Hematopoietic multipotent progenitor cell treated with erythropoietin and hydrocortisone succinate and interleukin-3 and kit ligand, for 4 days (in vitro differentiated cells): ENCODE data around the gene NUP210L.
"Not testable (repeated sequence)": the region's sequence is repeated elsewhere in the genome, so short reads cannot be mapped to it uniquely, and the experiment has no call there.

Experiments
- DNase-seq: peaks from one replicate; pipeline ENCODE4 v3.0.0-alpha.2; 2015

NUP210L gene

GRCh38 chr1:154094411-154094810 is 60.5 kb downstream of the NUP210L start:
- DNase-seq = no peak

DNA sequence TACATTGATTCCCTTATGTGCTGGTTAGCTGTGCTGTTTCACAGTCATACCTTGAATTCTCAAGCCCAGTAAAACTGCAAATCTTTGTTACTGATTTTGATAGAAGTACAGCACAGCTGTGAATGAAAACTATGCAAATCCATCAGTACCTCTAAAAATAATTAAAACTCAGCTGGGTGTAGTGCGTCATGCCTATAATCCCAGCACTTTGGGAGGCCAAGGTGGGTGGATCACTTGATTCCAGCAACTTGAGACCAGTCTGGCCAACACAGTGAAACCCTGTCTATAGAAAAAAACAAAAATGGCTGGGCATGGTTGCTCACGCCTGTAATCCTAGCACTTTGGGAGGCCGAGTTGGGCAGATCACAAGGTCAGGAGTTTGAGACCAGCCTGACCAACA is 61.2 kb downstream of the NUP210L start:
- DNase-seq = no peak

- no peak for DNase-seq
Measured at GRCh38 chr1:154091706-154092105, 63.2 kb downstream of the NUP210L start.

- DNase-seq = no peak
Measured at GRCh38 chr1:154087574-154087973, 67.3 kb downstream of the NUP210L start.

DNA sequence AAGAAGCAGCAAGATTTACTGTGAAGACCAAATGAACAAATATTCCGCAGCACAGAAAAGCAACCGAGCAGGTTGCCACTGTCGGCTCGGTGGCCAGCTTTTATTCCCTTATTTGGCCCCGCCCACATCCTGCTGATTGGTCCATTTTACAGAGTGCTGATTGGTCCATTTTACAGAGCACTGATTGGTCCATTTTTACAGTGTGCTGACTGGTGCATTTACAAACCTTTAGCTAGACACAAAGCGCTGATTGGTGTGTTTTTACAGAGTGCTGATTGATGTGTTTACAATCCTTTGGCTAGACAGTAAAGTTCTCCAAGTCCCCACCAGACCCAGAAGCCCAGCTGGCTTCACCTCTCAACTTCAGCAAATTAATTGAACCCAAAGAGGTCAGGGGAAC is 71.8 kb downstream of the NUP210L start:
- DNase-seq = not testable (repeated sequence)

GRCh38 chr1:154081386-154082126 is 73.3 kb downstream of the NUP210L start:
- DNase-seq = no peak

GRCh38 chr1:154076413-154076812 is 78.5 kb downstream of the NUP210L start:
- DNase-seq = no peak

DNA sequence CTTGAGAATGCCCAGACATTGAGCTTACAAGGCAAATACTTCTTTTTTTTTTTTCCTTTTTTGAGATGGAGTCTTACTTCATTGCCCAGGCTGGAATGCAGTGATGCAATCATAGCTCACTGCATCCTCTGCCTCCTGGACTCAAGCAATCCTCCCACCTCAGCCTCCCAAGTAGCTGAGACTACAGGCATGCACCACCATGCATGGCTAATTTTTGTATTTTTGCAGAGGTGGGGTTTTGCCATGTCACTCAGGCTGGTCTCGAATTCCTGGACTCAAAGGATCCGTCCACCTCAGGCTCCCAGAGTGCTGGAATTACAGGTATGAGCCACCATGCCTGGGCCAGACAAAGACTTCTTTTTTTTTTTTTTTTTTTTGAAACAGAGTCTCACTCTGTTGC is 79.1 kb downstream of the NUP210L start:
- DNase-seq = no peak

- no peak for DNase-seq
Measured at GRCh38 chr1:154062309-154062708, 92.6 kb downstream of the NUP210L start.

DNA sequence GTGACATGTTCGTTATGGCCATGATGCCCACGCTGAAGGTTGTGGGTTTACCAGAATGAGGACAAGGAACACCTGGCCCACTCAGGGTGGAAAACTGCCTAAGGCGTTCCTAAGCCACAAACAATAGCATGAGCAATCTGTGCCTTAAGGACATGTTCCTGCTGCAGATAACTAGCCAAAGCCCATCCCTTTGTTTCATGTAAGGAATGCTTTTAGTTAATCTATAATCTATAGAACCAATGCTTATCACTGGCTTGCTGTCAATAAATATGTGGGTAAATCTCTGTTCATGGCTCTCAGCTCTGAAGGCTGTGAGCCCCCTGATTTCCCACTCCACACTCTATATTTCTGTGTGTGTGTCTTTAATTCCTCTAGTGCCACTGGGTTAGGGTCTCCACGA is 107.4 kb downstream of the NUP210L start:
- DNase-seq = not testable (repeated sequence)

GRCh38 chr1:154033697-154034096 is 121.2 kb downstream of the NUP210L start:
- not testable (repeated sequence) for DNase-seq

DNA sequence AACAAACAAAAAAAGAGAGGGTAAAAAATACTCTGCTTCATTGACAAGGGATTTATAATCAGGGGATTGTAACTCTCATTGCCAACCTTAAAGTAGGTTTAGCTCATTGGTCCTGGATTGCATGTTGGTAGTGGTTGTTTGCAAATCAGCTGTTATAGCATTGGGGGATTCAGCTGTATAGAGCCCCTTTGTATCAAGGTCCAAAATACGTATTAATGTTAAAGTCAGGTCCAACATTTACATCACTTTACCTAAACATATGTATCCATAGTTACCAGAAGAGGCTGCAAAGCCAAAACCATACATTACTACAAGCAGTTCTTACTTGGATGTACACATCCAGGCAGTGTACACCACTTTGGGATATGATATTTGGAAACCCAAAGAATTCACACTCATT is 134.9 kb downstream of the NUP210L start:
- no peak for DNase-seq

DNA sequence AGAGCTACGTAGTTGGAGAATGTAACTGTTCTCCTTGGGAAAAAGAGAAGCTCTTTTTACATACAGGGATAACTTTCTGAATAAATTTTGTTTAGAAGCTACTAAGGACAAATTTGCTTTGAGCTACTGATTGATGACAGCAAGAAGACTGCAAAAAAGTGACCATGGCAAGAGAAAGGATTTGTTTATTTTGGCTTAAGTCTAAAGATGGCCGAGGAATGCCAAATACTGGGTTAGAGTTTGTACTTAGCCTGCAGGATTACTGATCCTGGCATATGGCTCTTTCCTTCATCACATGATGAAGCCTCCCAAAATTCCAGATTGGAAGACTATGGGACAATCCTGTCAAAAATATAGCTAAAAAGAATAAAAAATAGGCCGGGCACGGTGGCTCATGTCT is 135.6 kb downstream of the NUP210L start:
- no peak for DNase-seq

GRCh38 chr1:154014154-154014907 is 140.5 kb downstream of the NUP210L start:
- no peak for DNase-seq

DNA sequence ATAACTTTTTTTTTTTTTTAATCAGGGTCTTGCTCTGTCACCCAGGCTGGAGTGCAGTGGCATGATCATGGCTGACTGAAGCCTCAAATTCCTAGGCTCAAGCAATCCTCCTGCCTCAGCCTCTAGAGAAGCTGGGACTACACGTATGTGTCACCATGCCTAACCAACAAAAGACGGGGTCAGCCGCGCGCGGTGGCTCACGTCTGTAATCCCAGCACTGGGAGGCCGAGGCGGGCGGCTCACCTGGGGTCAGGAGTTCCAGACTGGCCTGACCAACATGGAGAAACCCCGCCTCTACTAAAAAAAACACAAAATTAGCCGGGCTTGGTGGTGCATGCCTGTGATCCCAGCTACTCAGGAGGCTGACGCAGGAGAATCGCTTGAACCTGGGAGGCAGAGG is 142.3 kb downstream of the NUP210L start:
- not testable (repeated sequence) for DNase-seq

- no peak for DNase-seq
Measured at GRCh38 chr1:154012129-154012528, 142.7 kb downstream of the NUP210L start.

GRCh38 chr1:154006136-154006535 is 148.7 kb downstream of the NUP210L start:
- DNase-seq = no peak

- no peak for DNase-seq
Measured at GRCh38 chr1:154000420-154000819, 154.5 kb downstream of the NUP210L start.

GRCh38 chr1:153996882-153997281 is 158.0 kb downstream of the NUP210L start:
- DNase-seq = not testable (repeated sequence)

- no peak for DNase-seq
Measured at GRCh38 chr1:153995640-153996039, 159.2 kb downstream of the NUP210L start.

GRCh38 chr1:153995202-153995601 is 159.7 kb downstream of the NUP210L start:
- no peak for DNase-seq

GRCh38 chr1:153991806-153992205 is 163.1 kb downstream of the NUP210L start:
- DNase-seq = no peak

- DNase-seq = no peak
Measured at GRCh38 chr1:153991151-153991630, 163.7 kb downstream of the NUP210L start.

GRCh38 chr1:153990468-153991150 is 164.3 kb downstream of the NUP210L start, which contains the start of gene RPS27:
Gene RPS27 (plus strand): TSS chr1:153990762. CDS start chr1:153990797, 35 bp downstream.
- peak; percentile 99 for DNase-seq
